Liver (tissue), 9 donors: ENCODE results near the gene ALG9. TPM values are rescaled to one million over a fixed set of nuclear protein-coding genes. Genes with fewer than 3 reads are reported as not detected.

Source experiments
- DNase-seq: peaks from one replicate; pipeline ENCODE4 v3.0.0-alpha.2; 2017; ENCODE audit warnings: low spot score
- H3K27ac ChIP-seq, 2 donors: one replicate each; pipeline ENCODE4 v1.7.0; 2013; ENCODE audit warnings: inconsistent platforms in 2 of 2, low read length in 2 of 2, control low read depth in 1 of 2, low read depth in 1 of 2, mild to moderate bottlenecking in 1 of 2
- H3K27me3 ChIP-seq, 4 donors: one replicate each; pipeline versions ENCODE4 v1.6.1 to v1.7.0; 2013; ENCODE audit warnings: low read length in 3 of 4, inconsistent platforms in 1 of 4, mild to moderate bottlenecking in 1 of 4, moderate library complexity in 1 of 4; ENCODE audit not compliant: control insufficient read depth in 4 of 4, insufficient read depth in 4 of 4
- H3K36me3 ChIP-seq, 4 donors: one replicate each; pipeline versions ENCODE4 v1.6.1 to v1.7.0; 2013; ENCODE audit warnings: low read length in 3 of 4, mild to moderate bottlenecking in 3 of 4, low read depth in 1 of 4, moderate library complexity in 1 of 4; ENCODE audit not compliant: control insufficient read depth in 4 of 4, insufficient read depth in 3 of 4
- H3K4me1 ChIP-seq, 4 donors: one replicate each; pipeline versions ENCODE4 v1.6.1 to v1.7.0; 2013; ENCODE audit warnings: low read length in 3 of 4, mild to moderate bottlenecking in 3 of 4, moderate library complexity in 1 of 4; ENCODE audit not compliant: control insufficient read depth in 4 of 4, insufficient read depth in 4 of 4
- H3K4me3 ChIP-seq, 3 donors: one replicate each; pipeline versions ENCODE4 v1.6.1 to v1.7.0; 2013; ENCODE audit warnings: low read length in 3 of 3, control low read depth in 1 of 3, low read depth in 1 of 3, mild to moderate bottlenecking in 1 of 3
- H3K9ac ChIP-seq, 2 donors: one replicate each; pipeline ENCODE4 v1.7.0; 2013; ENCODE audit warnings: low read length in 2 of 2, mild to moderate bottlenecking in 2 of 2, moderate library complexity in 2 of 2, control low read depth in 1 of 2, low read depth in 1 of 2
- H3K9me3 ChIP-seq, 4 donors: one replicate each; pipeline versions ENCODE4 v1.6.1 to v1.7.0; 2013; ENCODE audit warnings: low read length in 3 of 4; ENCODE audit not compliant: control insufficient read depth in 4 of 4
- ATF3 ChIP-seq: IDR thresholded peaks from 2 replicates; pipeline ENCODE4 v1.6.1; 2016; ENCODE audit warnings: antibody characterized with exemption
- CTCF ChIP-seq: fragments of 150-350 bp; IDR thresholded peaks from 2 replicates; pipeline ENCODE4 v1.5.1; 2017; ENCODE audit warnings: improper control_type of control experiment, low read depth, low read length; ENCODE audit not compliant: missing input control
- EGR1 ChIP-seq, 2 donors: IDR thresholded peaks; 2 replicates each; pipeline ENCODE4 v1.6.1; 2016 to 2018; ENCODE audit warnings: antibody characterized with exemption in 2 of 2, low read depth in 2 of 2
- FOXA1 ChIP-seq: IDR thresholded peaks from 2 replicates; pipeline ENCODE4 v1.6.1; 2016; ENCODE audit warnings: antibody characterized with exemption
- FOXA2 ChIP-seq: IDR thresholded peaks from 2 replicates; pipeline ENCODE4 v1.6.1; 2016; ENCODE audit warnings: antibody characterized with exemption
- GABPA ChIP-seq, 2 donors: IDR thresholded peaks in 1 of 2; conservative IDR thresholded peaks in 1 of 2; 2 replicates each; pipeline ENCODE4 v1.6.1; 2016; ENCODE audit warnings: antibody characterized with exemption in 2 of 2, mild to moderate bottlenecking in 1 of 2, moderate library complexity in 1 of 2
- HNF4A ChIP-seq, 2 donors: conservative IDR thresholded peaks; 2 replicates each; pipeline ENCODE4 v1.6.1; 2016; ENCODE audit warnings: antibody characterized with exemption in 2 of 2, mild to moderate bottlenecking in 2 of 2
- HNF4G ChIP-seq: IDR thresholded peaks from 2 replicates; pipeline ENCODE4 v1.6.1; 2016; ENCODE audit warnings: antibody characterized with exemption
- JUND ChIP-seq, 2 donors: IDR thresholded peaks; 2 replicates each; pipeline ENCODE4 v1.6.1; 2016; ENCODE audit warnings: antibody characterized with exemption in 2 of 2
- MAX ChIP-seq: IDR thresholded peaks from 2 replicates; pipeline ENCODE4 v1.6.1; 2016; ENCODE audit warnings: antibody characterized with exemption
- NR2F2 ChIP-seq: IDR thresholded peaks from 2 replicates; pipeline ENCODE4 v1.6.1; 2016; ENCODE audit warnings: antibody characterized with exemption
- RAD21 ChIP-seq, 2 donors: IDR thresholded peaks; 2 replicates each; pipeline ENCODE4 v1.6.1; 2016; ENCODE audit warnings: antibody characterized with exemption in 2 of 2, mild to moderate bottlenecking in 2 of 2
- REST ChIP-seq: IDR thresholded peaks from 2 replicates; pipeline ENCODE4 v1.6.1; 2016; ENCODE audit warnings: antibody characterized with exemption, mild to moderate bottlenecking
- RXRA ChIP-seq, 2 donors: IDR thresholded peaks; 2 replicates each; pipeline ENCODE4 v1.6.1; 2017 to 2018; ENCODE audit warnings: antibody characterized with exemption in 2 of 2, mild to moderate bottlenecking in 1 of 2
- SP1 ChIP-seq: IDR thresholded peaks from 2 replicates; pipeline ENCODE4 v1.6.1; 2018; ENCODE audit warnings: antibody characterized with exemption, mild to moderate bottlenecking
- TAF1 ChIP-seq: conservative IDR thresholded peaks from 2 replicates; pipeline ENCODE4 v1.6.1; 2016; ENCODE audit warnings: antibody characterized with exemption, mild to moderate bottlenecking
- YY1 ChIP-seq: IDR thresholded peaks from 2 replicates; pipeline ENCODE4 v1.6.1; 2016; ENCODE audit warnings: antibody characterized with exemption, mild to moderate bottlenecking
- ZBTB33 ChIP-seq: IDR thresholded peaks from 2 replicates; pipeline ENCODE4 v1.6.1; 2016; ENCODE audit warnings: antibody characterized with exemption
- polyA plus RNA-seq, 2 donors: library from polyadenylated mRNA; stranded (reverse) in 1 of 2; unstranded in 1 of 2; fragments of 200-250 nt in 1 of 2; fragments of >200 nt in 1 of 2; fragmentation: Nextera tagmentation in 1 of 2; extraction: Ambion mirVana in 1 of 2; gene quantifications; one replicate each; pipeline versions ENCODE4 v1.2.1 to v1.2.3, GENCODE V29; 2013 to 2015
- total RNA-seq, 2 donors: library from RNA; depleted of rRNA; stranded (reverse); fragments of >200 nt; gene quantifications; one replicate each; pipeline ENCODE4 v1.2.3, GENCODE V29; 2014
- donor health status: healthy.
- donor health status: healthy.
- donor health status: healthy.
- donor health status: healthy.
- donor health status: healthy.

ALG9 gene
- total and polyA plus RNA-seq, 4 donors: 13.7 to 36.3 (median 20.2) TPM

- no peak for DNase-seq
- peak; percentile 46 for TF ChIP-seq HNF4G
- peak; percentile 93 for TF ChIP-seq ZBTB33
- TF ChIP-seq CTCF: no peak
- peak; percentile 56 to 74 for TF ChIP-seq RAD21 (IDR thresholded peaks at IDR 0.05)
- peak in 1 of 2 donors; percentile 54 for TF ChIP-seq GABPA (IDR thresholded peaks at IDR 0.05 in 1 of 2, conservative IDR thresholded peaks at IDR 0.05 in 1 of 2)
- peak; percentile 93 for TF ChIP-seq YY1
- TF ChIP-seq HNF4A (conservative IDR thresholded peaks at IDR 0.05): peak; percentile 87 to 96
- TF ChIP-seq ATF3: peak; percentile 92
- no peak for TF ChIP-seq TAF1
- TF ChIP-seq NR2F2: no peak
- TF ChIP-seq FOXA1: peak; percentile 95
- TF ChIP-seq JUND (IDR thresholded peaks at IDR 0.05): peak; percentile 89 to 90
- TF ChIP-seq MAX: peak; percentile 80
- peak; percentile 98 for TF ChIP-seq FOXA2
- TF ChIP-seq SP1: peak; percentile 85
- TF ChIP-seq REST: peak; percentile 72
- peak; percentile 88 to 96 for TF ChIP-seq RXRA (IDR thresholded peaks at IDR 0.05)
- TF ChIP-seq EGR1 (IDR thresholded peaks at IDR 0.05; ENCODE audit: low read depth in 2 of 2): peak in 1 of 2 donors; percentile 65
- Histone ChIP-seq H3K9me3 (no peaks in the 10 kb centered on the region), H3K4me3 (no peak overlapping the region), H3K9ac (no peak overlapping the region), H3K4me1 (peaks cover 5 to 26% (median 13%) of the 10 kb centered on the region in 4 donors), H3K27ac (peak overlapping the region; percentile 40 to 72), H3K36me3 (no peaks in the 10 kb centered on the region), H3K27me3 (no peaks in the 10 kb centered on the region)
Measured at GRCh38 chr11:111823629-111824028, 47.8 kb downstream of the ALG9 start.
